NK-92 (cell line): Measurements from ENCODE around the gene KLF2.
"Not testable (repeated sequence)": the region's sequence is repeated elsewhere in the genome, so short reads cannot be mapped to it uniquely, and the experiment has no call there.

Experiments
- DNase-seq: peaks from one replicate; lab custom pipeline; 2025; ENCODE audit not compliant: unreplicated experiment; lab: John Stamatoyannopoulos, UW

KLF2 gene

GRCh38 chr19:16336571-16336970 is 11.9 kb downstream of the KLF2 start:
- no peak for DNase-seq

- no peak for DNase-seq
Observed at GRCh38 chr19:16337809-16338469, 13.3 kb downstream of the KLF2 start.

GRCh38 chr19:16338470-16339360 is 14.1 kb downstream of the KLF2 start:
- DNase-seq: no peak

GRCh38 chr19:16339361-16339725 is 14.7 kb downstream of the KLF2 start:
- DNase-seq: no peak

GRCh38 chr19:16340092-16340491 is 15.5 kb downstream of the KLF2 start:
- DNase-seq: no peak

- no peak for DNase-seq
Observed at GRCh38 chr19:16340654-16341053, 16.0 kb downstream of the KLF2 start.

GRCh38 chr19:16342002-16342715 is 17.5 kb downstream of the KLF2 start:
- no peak for DNase-seq

- DNase-seq: no peak
Observed at GRCh38 chr19:16343156-16343555, 18.5 kb downstream of the KLF2 start.

GRCh38 chr19:16345457-16345856 is 20.8 kb downstream of the KLF2 start:
- DNase-seq: no peak

GRCh38 chr19:16347099-16347498 is 22.5 kb downstream of the KLF2 start:
- not testable (repeated sequence) for DNase-seq

GRCh38 chr19:16347706-16348105 is 23.1 kb downstream of the KLF2 start:
- no peak for DNase-seq

- DNase-seq: no peak
Observed at GRCh38 chr19:16349551-16350152, 25.0 kb downstream of the KLF2 start.

GRCh38 chr19:16351133-16351809 is 26.6 kb downstream of the KLF2 start:
- DNase-seq: no peak

- DNase-seq: no peak
Observed at GRCh38 chr19:16355293-16356043, 30.8 kb downstream of the KLF2 start.

- DNase-seq: no peak
Observed at GRCh38 chr19:16358456-16358855, 33.8 kb downstream of the KLF2 start.

GRCh38 chr19:16359074-16359473 is 34.4 kb downstream of the KLF2 start:
- no peak for DNase-seq

GRCh38 chr19:16359964-16360363 is 35.3 kb downstream of the KLF2 start:
- no peak for DNase-seq

GRCh38 chr19:16360738-16361137 is 36.1 kb downstream of the KLF2 start:
- DNase-seq: no peak

GRCh38 chr19:16361254-16361653 is 36.6 kb downstream of the KLF2 start:
- DNase-seq: no peak

- DNase-seq: no peak
Observed at GRCh38 chr19:16361926-16362325, 37.3 kb downstream of the KLF2 start.
